ENCODE results near the gene MRTO4.

DNA sequence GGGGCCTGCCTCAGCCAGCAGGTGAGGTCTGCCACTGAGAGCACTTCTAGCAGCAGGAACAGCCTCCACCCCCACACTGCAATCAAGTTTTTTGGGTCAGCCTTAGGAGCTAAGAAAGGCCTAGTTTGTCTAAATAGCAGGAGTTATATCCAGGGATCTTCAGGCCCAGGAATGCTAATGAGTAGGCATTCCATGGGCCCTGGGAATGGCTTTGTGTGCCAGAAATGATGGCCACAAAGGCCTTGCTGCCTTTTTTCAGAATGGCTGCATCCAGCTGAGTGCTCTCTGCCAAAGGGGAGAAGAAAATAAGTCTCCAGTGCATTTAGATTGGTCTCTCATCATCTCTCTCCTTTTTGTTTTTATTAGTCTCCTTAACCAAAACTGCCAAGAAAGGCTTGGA, 2.8 kb downstream of the MRTO4 start:
- TF ChIP-seq, protein P1, sequence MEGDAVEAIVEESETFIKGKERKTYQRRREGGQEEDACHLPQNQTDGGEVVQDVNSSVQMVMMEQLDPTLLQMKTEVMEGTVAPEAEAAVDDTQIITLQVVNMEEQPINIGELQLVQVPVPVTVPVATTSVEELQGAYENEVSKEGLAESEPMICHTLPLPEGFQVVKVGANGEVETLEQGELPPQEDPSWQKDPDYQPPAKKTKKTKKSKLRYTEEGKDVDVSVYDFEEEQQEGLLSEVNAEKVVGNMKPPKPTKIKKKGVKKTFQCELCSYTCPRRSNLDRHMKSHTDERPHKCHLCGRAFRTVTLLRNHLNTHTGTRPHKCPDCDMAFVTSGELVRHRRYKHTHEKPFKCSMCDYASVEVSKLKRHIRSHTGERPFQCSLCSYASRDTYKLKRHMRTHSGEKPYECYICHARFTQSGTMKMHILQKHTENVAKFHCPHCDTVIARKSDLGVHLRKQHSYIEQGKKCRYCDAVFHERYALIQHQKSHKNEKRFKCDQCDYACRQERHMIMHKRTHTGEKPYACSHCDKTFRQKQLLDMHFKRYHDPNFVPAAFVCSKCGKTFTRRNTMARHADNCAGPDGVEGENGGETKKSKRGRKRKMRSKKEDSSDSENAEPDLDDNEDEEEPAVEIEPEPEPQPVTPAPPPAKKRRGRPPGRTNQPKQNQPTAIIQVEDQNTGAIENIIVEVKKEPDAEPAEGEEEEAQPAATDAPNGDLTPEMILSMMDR (conservative IDR thresholded peaks at IDR 0.05; ENCODE audit: low read depth, low read length), result no peak
- TF ChIP-seq EZH2 (IDR thresholded peaks at IDR 0.05; ENCODE audit: low read length, unreplicated experiment), result no peak

Measured in PC-3 (cell line).